Non-pigmented ciliary epithelial cell (primary cell): Measurements from ENCODE around the gene TCF12.
"Not testable (repeated sequence)": the region's sequence is repeated elsewhere in the genome, so short reads cannot be mapped to it uniquely, and the experiment has no call there.

Source experiments
- DNase-seq: peaks from one replicate; pipeline ENCODE4 v3.0.0-alpha.2; 2010; ENCODE audit warnings: low read depth

The TCF12 gene

GRCh38 chr15:56948000-56948763 is 29.7 kb downstream of the TCF12 start:
- no peak for DNase-seq

- no peak for DNase-seq
These were observed 30.3 kb downstream of the TCF12 start for GRCh38 chr15:56948764-56949101.

- no peak for DNase-seq
These were observed 32.5 kb downstream of the TCF12 start for GRCh38 chr15:56950979-56951378.

GRCh38 chr15:56953790-56954189 is 35.3 kb downstream of the TCF12 start:
- no peak for DNase-seq

- DNase-seq, result not testable (repeated sequence)
These were observed 36.6 kb downstream of the TCF12 start for GRCh38 chr15:56955011-56955410.

- no peak for DNase-seq
These were observed 38.1 kb downstream of the TCF12 start for GRCh38 chr15:56956538-56956937.

GRCh38 chr15:56957812-56958406 is 39.5 kb downstream of the TCF12 start:
- no peak for DNase-seq

- no peak for DNase-seq
These were observed 40.8 kb downstream of the TCF12 start for GRCh38 chr15:56959318-56959648.

GRCh38 chr15:56960116-56960515 is 41.7 kb downstream of the TCF12 start:
- no peak for DNase-seq

GRCh38 chr15:56963126-56963525 is 44.7 kb downstream of the TCF12 start:
- no peak for DNase-seq

- DNase-seq, result no peak
These were observed 45.3 kb downstream of the TCF12 start for GRCh38 chr15:56963710-56964109.

GRCh38 chr15:56964182-56964581 is 45.7 kb downstream of the TCF12 start:
- DNase-seq, result no peak

- DNase-seq, result no peak
These were observed 47.0 kb downstream of the TCF12 start for GRCh38 chr15:56965231-56966013.

GRCh38 chr15:56967336-56967735 is 48.9 kb downstream of the TCF12 start:
- DNase-seq, result no peak

GRCh38 chr15:56968256-56968655 is 49.8 kb downstream of the TCF12 start:
- DNase-seq, result no peak

- DNase-seq, result no peak
These were observed 50.4 kb downstream of the TCF12 start for GRCh38 chr15:56968821-56969220.

GRCh38 chr15:56969265-56969895 is 50.9 kb downstream of the TCF12 start:
- DNase-seq, result no peak

- DNase-seq, result no peak
These were observed 53.1 kb downstream of the TCF12 start for GRCh38 chr15:56971571-56971970.

- DNase-seq, result no peak
These were observed 53.6 kb downstream of the TCF12 start for GRCh38 chr15:56972016-56972415.

- no peak for DNase-seq
These were observed 54.0 kb downstream of the TCF12 start for GRCh38 chr15:56972426-56972825.

GRCh38 chr15:56973463-56973862 is 55.0 kb downstream of the TCF12 start:
- DNase-seq, result no peak

- no peak for DNase-seq
These were observed 58.8 kb downstream of the TCF12 start for GRCh38 chr15:56977232-56977631.
